Cardiac ventricle fibroblast (primary cell): Measurements from ENCODE around the gene FBXL22. TPM values are rescaled to one million over a fixed set of nuclear protein-coding genes. Genes with fewer than 3 reads are reported as not detected.

ENCODE experiments used
- total RNA-seq: library from RNA; depleted of rRNA; stranded (reverse); fragments of >200 nt; gene quantifications from 2 replicates; pipeline ENCODE4 v1.2.3, GENCODE V29; 2015

FBXL22 gene, protein sequence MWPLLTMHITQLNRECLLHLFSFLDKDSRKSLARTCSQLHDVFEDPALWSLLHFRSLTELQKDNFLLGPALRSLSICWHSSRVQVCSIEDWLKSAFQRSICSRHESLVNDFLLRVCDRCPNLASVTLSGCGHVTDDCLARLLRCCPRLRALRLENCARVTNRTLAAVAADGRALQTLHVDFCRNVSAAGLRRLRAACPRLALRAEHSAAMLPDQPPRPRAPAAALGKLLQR
- 0.59 TPM in 1 of 2 replicates, not detected in the other for total RNA-seq

DNA sequence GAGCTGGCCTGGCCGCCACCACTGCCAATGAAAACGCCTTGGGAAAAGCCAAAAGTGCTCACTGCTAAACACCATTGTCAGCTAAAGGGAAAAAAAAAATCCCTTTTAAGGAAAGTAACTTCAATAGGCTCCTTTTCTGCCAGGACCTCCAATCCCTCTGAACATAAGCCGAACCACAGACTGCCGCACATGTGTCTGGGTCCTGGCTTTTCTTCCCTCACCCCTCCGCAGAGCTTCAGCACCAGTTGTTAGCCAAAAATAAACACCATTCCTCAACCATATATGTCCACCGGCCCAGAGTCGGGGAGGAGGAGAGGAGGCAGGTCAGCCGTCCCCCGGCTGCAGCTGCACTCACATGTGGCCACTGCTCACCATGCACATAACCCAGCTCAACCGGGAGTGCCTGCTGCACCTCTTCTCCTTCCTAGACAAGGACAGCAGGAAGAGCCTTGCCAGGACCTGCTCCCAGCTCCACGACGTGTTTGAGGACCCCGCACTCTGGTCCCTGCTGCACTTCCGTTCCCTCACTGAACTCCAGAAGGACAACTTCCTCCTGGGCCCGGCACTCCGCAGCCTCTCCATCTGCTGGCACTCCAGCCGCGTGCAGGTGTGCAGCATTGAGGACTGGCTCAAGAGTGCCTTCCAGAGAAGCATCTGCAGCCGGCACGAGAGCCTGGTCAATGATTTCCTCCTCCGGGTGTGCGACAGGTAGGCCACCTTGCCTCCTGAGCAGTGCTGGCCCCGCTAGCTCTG is at the start of gene FBXL22:
FBXL22 (plus strand) TSS at position 350 of the 753 bp plus-strand sequence; CDS start at position 356, 6 bp downstream.

Other genes with a start within 250 kb of the FBXL22 start
- gene CA12, start 215.5 kb upstream of the FBXL22 start, total RNA-seq: 106 and 107 TPM in 2 replicates
- gene USP3, start 92.8 kb upstream of the FBXL22 start, total RNA-seq: 26.4 and 28.0 TPM in 2 replicates
- 37.9 and 45.9 TPM in 2 replicates for gene HERC1, start 236.6 kb downstream of the FBXL22 start, total RNA-seq